Activated T-cell treated with anti-CD3 and anti-CD28 coated beads, Interleukin-2, amount 50 U/mL, for 4 hours (primary cell): ENCODE data around the gene VSTM4. TPM values are rescaled to one million over a fixed set of nuclear protein-coding genes. Genes with fewer than 3 reads are reported as not detected.

Experiments used
- ATAC-seq, 2 donors: fragments of 200-7000 bp; cut with Tn5 transposase; one replicate each; pipeline ENCODE4 v1.10.0; 2021
- DNase-seq: peaks from one replicate; pipeline ENCODE4 v3.0.0-alpha.2; 2020
- H3K27me3 Mint-ChIP-seq: one replicate; pipeline ENCODE4 v1.8.0; 2021; ENCODE audit warnings: low read depth, mixed read lengths
- H3K36me3 Mint-ChIP-seq: one replicate; pipeline ENCODE4 v1.8.0; 2022; ENCODE audit warnings: mixed read lengths; ENCODE audit not compliant: insufficient read depth
- H3K4me1 Mint-ChIP-seq: one replicate; pipeline ENCODE4 v1.8.0; 2021; ENCODE audit warnings: low read depth, mixed read lengths
- H3K4me3 Mint-ChIP-seq: one replicate; pipeline ENCODE4 v1.8.0; 2021; ENCODE audit warnings: mild to moderate bottlenecking, moderate library complexity, mixed read lengths
- H3K9me3 Mint-ChIP-seq: one replicate; pipeline ENCODE4 v1.8.0; 2021; ENCODE audit warnings: mixed read lengths
- total RNA-seq, 3 donors: library from RNA; stranded (reverse); gene quantifications; one replicate each; pipeline ENCODE4 v1.2.1, GENCODE V29; 2021

Gene VSTM4
- total RNA-seq, 3 donors from 2014 or later = 0.08 to 0.19 (median 0.18) TPM

GRCh38 chr10:49052069-49052468 is 63.3 kb downstream of the VSTM4 start:
- ATAC-seq (no peak), DNase-seq (no peak)
- H3K36me3 Mint-ChIP-seq = no peaks in the 10 kb centered on the region
- peaks cover 8% of the 10 kb centered on the region for H3K27me3 Mint-ChIP-seq
- H3K4me3 Mint-ChIP-seq = no peak overlapping the region
- no peaks in the 10 kb centered on the region for H3K4me1 Mint-ChIP-seq
- H3K9me3 Mint-ChIP-seq = no peaks in the 10 kb centered on the region

GRCh38 chr10:49050906-49051305 is 64.4 kb downstream of the VSTM4 start:
- no peaks in the 10 kb centered on the region for H3K4me1 Mint-ChIP-seq
- no peak for ATAC-seq
- H3K36me3 Mint-ChIP-seq = no peaks in the 10 kb centered on the region
- H3K9me3 Mint-ChIP-seq = peaks cover 2% of the 10 kb centered on the region
- no peak overlapping the region for H3K4me3 Mint-ChIP-seq
- H3K27me3 Mint-ChIP-seq = peaks cover 8% of the 10 kb centered on the region
- no peak for DNase-seq

GRCh38 chr10:49050366-49050765 is 65.0 kb downstream of the VSTM4 start:
- Mint-ChIP-seq H3K9me3 (peaks cover 3% of the 10 kb centered on the region), H3K27me3 (peaks cover 8% of the 10 kb centered on the region), H3K36me3 (no peaks in the 10 kb centered on the region), H3K4me1 (no peaks in the 10 kb centered on the region), H3K4me3 (no peak overlapping the region)
- no peak for DNase-seq
- no peak for ATAC-seq

DNA sequence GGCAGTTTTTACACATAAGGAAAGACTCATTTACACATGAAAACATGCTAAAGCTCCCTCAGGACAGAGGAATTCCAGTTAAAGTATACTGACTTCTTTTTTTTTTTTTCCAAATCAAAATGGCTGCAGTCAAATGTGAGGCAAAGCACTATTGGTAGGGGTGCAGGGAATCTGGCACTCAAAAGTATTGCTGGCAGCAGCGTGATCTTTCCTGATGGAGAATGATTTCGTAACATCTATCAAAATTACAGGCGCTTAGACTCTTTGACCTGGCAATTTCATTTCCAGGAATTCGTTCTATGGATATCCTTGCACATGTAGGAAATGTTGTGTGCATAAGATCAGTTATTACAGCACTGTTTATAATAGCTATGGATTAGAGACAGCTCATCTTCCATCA is 65.7 kb downstream of the VSTM4 start:
- Mint-ChIP-seq H3K4me1 (no peaks in the 10 kb centered on the region), H3K27me3 (peaks cover 3% of the 10 kb centered on the region), H3K9me3 (peaks cover 3% of the 10 kb centered on the region), H3K4me3 (no peak overlapping the region), H3K36me3 (no peaks in the 10 kb centered on the region)
- DNase-seq = no peak
- no peak for ATAC-seq

- Mint-ChIP-seq H3K9me3 (peaks cover 3% of the 10 kb centered on the region), H3K4me3 (no peak overlapping the region), H3K36me3 (no peaks in the 10 kb centered on the region), H3K27me3 (peaks cover 5% of the 10 kb centered on the region), H3K4me1 (no peaks in the 10 kb centered on the region)
- no peak for DNase-seq
- ATAC-seq = no peak
Observed at GRCh38 chr10:49047128-49047639, 68.1 kb downstream of the VSTM4 start.

DNA sequence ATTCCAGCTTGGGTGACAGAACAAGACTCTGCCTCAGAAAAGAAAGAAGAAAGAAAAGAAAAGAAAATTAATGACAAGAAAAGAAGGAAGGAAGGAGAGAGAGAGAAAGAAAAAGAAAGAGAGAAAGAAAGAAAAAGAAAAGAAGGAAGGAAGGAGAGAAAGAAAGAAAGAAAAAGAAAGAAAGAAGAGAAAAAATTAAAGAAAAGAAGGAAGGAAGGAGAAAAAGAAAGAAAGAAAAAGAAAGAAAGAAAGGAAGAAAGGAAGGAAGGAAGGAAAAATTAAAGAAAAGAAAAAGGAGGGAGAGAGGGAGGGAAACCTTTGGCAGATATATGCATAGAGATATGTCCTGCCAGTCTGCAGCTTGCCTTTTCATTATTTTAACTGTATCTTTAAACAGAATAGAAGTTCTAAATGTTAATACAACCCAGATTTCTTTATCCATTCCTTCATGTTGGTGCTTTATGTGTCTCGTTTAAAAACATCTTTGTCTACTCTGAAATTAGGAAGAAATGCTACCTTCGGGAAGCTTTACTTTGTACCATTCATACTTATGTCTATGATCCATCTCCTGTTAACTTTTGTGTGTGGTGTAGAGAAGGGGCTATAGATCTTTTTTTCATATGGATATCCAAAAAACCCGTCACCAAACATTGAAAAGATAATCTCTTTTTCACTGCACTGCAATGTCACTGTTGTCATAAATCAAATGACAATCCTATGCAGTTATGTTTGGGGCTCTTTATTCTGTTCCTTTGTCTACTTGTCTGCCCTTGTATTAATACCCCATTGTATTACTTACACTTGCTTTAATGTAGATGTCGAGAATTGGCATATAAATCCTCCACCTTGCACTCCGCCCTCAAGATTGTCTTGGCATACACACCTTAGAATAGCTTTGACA is 70.8 kb downstream of the VSTM4 start:
- ATAC-seq (no peak), DNase-seq (no peak)
- Mint-ChIP-seq H3K4me3 (no peak overlapping the region), H3K27me3 (peaks cover 3% of the 10 kb centered on the region), H3K4me1 (no peaks in the 10 kb centered on the region), H3K9me3 (peaks cover 3% of the 10 kb centered on the region), H3K36me3 (no peaks in the 10 kb centered on the region)

DNA sequence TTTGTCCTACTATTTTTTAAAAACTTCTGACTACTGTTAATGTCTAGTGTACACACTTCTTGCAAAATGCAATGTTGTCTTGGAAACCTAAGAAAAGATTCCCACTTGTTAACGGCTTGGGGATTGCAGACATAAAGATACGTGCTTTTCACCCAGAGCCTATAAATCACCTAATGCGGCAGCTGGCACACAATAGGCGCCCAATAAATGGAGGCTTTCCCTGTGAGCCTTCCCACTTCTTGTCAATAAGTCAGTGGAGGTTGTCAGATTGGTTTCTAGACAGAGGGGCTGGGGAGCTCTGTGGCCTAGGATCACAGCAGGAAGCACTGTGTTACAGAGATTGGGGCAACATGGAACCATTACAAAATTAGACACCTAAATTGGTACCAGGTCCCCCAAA is 74.7 kb downstream of the VSTM4 start:
- Mint-ChIP-seq H3K36me3 (no peaks in the 10 kb centered on the region), H3K27me3 (peaks cover 1% of the 10 kb centered on the region), H3K4me1 (no peaks in the 10 kb centered on the region), H3K9me3 (no peaks in the 10 kb centered on the region), H3K4me3 (no peak overlapping the region)
- DNase-seq = no peak
- ATAC-seq = no peak

DNA sequence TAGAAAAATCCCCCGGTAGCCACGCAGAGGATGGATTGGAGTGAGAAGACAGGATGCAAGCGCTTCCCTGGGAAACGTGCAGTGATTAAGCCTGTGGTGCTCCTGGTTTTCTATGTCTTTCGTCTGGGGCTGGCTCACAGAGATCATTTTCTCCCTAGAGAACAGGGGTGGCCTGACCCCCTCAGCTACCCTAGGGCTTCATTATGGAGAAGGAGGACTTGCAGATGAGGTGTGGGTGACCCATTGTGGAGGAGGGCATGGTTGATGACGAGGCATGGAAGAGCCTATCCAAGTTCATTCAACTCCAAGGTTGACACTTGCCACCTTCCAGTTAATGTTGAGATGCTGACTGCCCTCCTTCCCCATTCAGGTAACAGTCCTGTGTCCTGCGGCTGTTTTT is 75.9 kb downstream of the VSTM4 start:
- no peaks in the 10 kb centered on the region for H3K9me3 Mint-ChIP-seq
- no peaks in the 10 kb centered on the region for H3K4me1 Mint-ChIP-seq
- DNase-seq (no peak), ATAC-seq (no peak)
- H3K27me3 Mint-ChIP-seq = peaks cover 1% of the 10 kb centered on the region
- no peaks in the 10 kb centered on the region for H3K36me3 Mint-ChIP-seq
- no peak overlapping the region for H3K4me3 Mint-ChIP-seq

- DNase-seq (no peak), ATAC-seq (no peak)
- Mint-ChIP-seq H3K36me3 (no peaks in the 10 kb centered on the region), H3K27me3 (peaks cover 1% of the 10 kb centered on the region), H3K4me3 (no peak overlapping the region), H3K9me3 (no peaks in the 10 kb centered on the region), H3K4me1 (no peaks in the 10 kb centered on the region)
Observed at GRCh38 chr10:49038711-49039110, 76.6 kb downstream of the VSTM4 start.

- ATAC-seq (no peak), DNase-seq (no peak)
- Mint-ChIP-seq H3K36me3 (no peaks in the 10 kb centered on the region), H3K27me3 (no peaks in the 10 kb centered on the region), H3K4me1 (no peaks in the 10 kb centered on the region), H3K4me3 (no peak overlapping the region), H3K9me3 (no peaks in the 10 kb centered on the region)
Observed at GRCh38 chr10:49037187-49037586, 78.1 kb downstream of the VSTM4 start.

- Mint-ChIP-seq H3K27me3 (no peaks in the 10 kb centered on the region), H3K4me1 (no peaks in the 10 kb centered on the region), H3K9me3 (no peaks in the 10 kb centered on the region), H3K4me3 (no peak overlapping the region), H3K36me3 (no peaks in the 10 kb centered on the region)
- DNase-seq = no peak
- ATAC-seq = no peak
Observed at GRCh38 chr10:49036638-49037037, 78.7 kb downstream of the VSTM4 start.

DNA sequence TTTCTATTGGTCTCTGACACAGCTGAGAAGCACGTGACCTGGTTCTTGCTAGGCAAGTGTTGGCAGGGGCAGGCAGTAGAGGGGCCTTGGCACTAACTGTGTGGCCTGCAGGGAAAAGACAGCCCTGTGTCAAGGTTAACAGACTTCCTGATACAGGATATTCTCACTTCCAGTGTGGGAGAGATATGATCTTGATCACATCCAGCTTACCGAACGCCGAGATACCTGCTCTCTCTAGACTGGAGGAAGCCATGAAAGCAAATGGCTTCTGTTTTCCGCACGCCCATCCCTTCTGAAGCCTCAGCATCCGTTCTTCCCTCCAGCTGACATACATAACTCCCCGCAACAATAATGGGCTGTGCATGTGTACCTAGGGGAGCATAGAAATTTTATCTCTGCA is 79.4 kb downstream of the VSTM4 start:
- Mint-ChIP-seq H3K27me3 (no peaks in the 10 kb centered on the region), H3K4me3 (no peak overlapping the region), H3K36me3 (no peaks in the 10 kb centered on the region), H3K4me1 (no peaks in the 10 kb centered on the region), H3K9me3 (no peaks in the 10 kb centered on the region)
- ATAC-seq (no peak), DNase-seq (no peak)

DNA sequence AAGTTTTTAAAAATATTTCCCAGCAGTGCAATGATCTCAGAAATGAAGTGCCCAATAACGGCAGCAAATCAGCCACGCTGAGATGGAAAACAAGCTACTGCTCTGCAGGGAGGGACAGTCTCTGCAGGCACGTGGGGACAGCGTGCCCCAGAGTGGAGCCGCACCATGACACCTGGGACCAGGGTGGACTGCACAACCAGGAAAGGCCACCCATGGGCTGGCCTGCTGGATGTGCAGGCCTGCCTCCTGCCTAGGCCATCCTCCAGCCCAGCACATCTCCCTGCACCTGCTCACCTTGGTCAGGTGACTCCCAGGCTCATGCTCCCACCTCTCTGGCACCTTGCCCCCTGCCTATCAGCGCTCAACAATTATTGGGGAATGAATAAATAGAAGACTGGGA is 80.4 kb downstream of the VSTM4 start:
- Mint-ChIP-seq H3K9me3 (no peaks in the 10 kb centered on the region), H3K27me3 (no peaks in the 10 kb centered on the region), H3K4me1 (no peaks in the 10 kb centered on the region)

DNA sequence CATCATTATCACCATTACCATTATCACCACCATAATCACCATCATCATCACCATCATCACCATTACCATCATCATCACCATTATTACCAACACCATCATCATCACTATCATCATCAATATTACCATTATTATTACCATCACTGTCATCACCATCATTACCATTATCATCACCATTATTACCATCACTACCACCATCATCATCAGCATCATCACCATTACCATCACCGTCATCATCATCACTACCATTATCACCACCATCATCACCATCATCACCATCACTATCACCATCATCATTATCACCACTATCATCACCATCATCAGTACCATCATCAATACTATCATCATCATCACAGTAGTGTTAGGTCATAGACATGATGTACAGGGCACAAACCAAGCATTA is 81.4 kb downstream of the VSTM4 start:
- no peaks in the 10 kb centered on the region for H3K27me3 Mint-ChIP-seq
- no peak overlapping the region for H3K4me3 Mint-ChIP-seq
- no peaks in the 10 kb centered on the region for H3K36me3 Mint-ChIP-seq
- no peaks in the 10 kb centered on the region for H3K4me1 Mint-ChIP-seq
- ATAC-seq (no peak), DNase-seq (no peak)
- no peaks in the 10 kb centered on the region for H3K9me3 Mint-ChIP-seq

More for the DNA sequence above, 80.4 kb downstream of the VSTM4 start:
- ATAC-seq (no peak), DNase-seq (no peak)
- Mint-ChIP-seq H3K4me3 (no peak overlapping the region), H3K36me3 (no peaks in the 10 kb centered on the region)

DNA sequence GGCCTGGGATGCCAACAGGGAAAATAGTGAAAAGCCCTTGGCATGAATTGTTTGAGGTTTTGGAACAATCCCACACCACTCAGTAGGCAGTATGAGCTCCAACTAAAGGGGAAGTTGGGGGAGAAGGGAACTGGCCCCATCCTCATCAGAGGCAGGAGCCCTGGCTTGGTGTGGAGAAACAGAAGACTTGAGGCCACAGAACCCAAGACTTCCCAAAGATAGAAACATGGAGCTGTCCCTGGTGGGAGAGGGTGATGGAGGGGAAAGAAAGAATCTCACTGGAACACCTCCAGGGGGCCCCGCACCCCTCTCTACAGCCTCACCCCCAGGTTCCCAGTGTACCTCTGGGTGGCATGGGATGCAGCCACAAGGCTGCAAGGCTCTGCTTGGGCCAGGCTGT is 85.7 kb downstream of the VSTM4 start:
- Mint-ChIP-seq H3K36me3 (no peaks in the 10 kb centered on the region), H3K4me3 (no peak overlapping the region), H3K9me3 (no peaks in the 10 kb centered on the region), H3K4me1 (no peaks in the 10 kb centered on the region), H3K27me3 (no peaks in the 10 kb centered on the region)
- DNase-seq (no peak), ATAC-seq (no peak)
